ENCODE data around the gene COG5.

DNA sequence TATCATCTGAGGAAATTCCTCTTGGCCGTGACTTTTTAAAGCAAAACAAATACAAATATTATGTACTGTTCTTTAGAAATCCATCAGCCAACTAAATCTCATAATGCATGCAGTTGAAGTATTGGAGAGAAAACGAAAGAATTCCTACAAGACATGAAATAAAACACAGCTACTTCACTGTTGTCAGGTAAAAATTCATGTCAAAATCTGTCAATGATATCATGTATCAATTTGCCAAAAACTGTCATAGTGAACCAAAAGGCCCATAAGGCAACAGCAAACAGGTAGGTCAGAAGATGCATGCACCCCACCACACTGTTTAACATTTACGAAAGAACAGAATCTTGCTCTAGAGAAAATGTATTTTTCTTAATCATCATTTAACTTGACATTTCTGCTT lies 91.6 kb downstream of the COG5 start:
- TF ChIP-seq, protein P1, sequence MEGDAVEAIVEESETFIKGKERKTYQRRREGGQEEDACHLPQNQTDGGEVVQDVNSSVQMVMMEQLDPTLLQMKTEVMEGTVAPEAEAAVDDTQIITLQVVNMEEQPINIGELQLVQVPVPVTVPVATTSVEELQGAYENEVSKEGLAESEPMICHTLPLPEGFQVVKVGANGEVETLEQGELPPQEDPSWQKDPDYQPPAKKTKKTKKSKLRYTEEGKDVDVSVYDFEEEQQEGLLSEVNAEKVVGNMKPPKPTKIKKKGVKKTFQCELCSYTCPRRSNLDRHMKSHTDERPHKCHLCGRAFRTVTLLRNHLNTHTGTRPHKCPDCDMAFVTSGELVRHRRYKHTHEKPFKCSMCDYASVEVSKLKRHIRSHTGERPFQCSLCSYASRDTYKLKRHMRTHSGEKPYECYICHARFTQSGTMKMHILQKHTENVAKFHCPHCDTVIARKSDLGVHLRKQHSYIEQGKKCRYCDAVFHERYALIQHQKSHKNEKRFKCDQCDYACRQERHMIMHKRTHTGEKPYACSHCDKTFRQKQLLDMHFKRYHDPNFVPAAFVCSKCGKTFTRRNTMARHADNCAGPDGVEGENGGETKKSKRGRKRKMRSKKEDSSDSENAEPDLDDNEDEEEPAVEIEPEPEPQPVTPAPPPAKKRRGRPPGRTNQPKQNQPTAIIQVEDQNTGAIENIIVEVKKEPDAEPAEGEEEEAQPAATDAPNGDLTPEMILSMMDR (conservative IDR thresholded peaks at IDR 0.05; ENCODE audit: low read length): no peak
- TF ChIP-seq EZH2phosphoT487 (IDR thresholded peaks at IDR 0.05; ENCODE audit: borderline replicate concordance): no peak

Data from Loucy (cell line).